H1 (cell line): Measurements from ENCODE around the gene POLR1H. TPM values are rescaled to one million over a fixed set of nuclear protein-coding genes. Genes with fewer than 3 reads are reported as not detected.

Experiments
- CTCF ChIA-PET: fragments of 300-600 bp; sonication (Branson Sonifier 250); formaldehyde crosslinking; loops from one replicate; lab custom pipeline; 2021; ENCODE audit not compliant: partially characterized antibody; lab: Charles Lee
- POLR2A ChIA-PET: fragments of 300-600 bp; sonication (Branson Sonifier 250); formaldehyde crosslinking; loops from one replicate; lab custom pipeline; 2021; ENCODE audit warnings: inconsistent platforms; ENCODE audit not compliant: partially characterized antibody; lab: Charles Lee
- DNase-seq, 2 experiments: peaks; one replicate each; pipeline versions ENCODE4 v3.0.0 to v3.0.0-alpha.2; 2010 to 2022; ENCODE audit warnings: low spot score in 2 of 2, low read depth in 1 of 2, mixed read lengths in 1 of 2
- FAIRE-seq: peaks from 2 replicates; lab custom pipeline; 2011; peaks lifted over from hg19 to GRCh38; lab: Jason Lieb, UNC
- H2AFZ ChIP-seq: 2 replicates; pipeline ENCODE4 v1.8.1; 2012; ENCODE audit warnings: low read length, inconsistent platforms
- H2AK5ac ChIP-seq: 2 replicates; pipeline ENCODE4 v1.6.1; 2013; ENCODE audit warnings: low read depth, low read length
- H2BK120ac ChIP-seq: replicated peaks from 2 replicates; pipeline ENCODE3; 2013; ENCODE audit warnings: low read depth, low read length, inconsistent platforms
- H2BK12ac ChIP-seq: 2 replicates; pipeline ENCODE4 v1.6.1; 2013; ENCODE audit warnings: low read depth, low read length
- H2BK15ac ChIP-seq: 2 replicates; pipeline ENCODE4 v1.6.1; 2013; ENCODE audit warnings: low read length
- H2BK20ac ChIP-seq: 2 replicates; pipeline ENCODE4 v1.6.1; 2013; ENCODE audit warnings: low read length
- H2BK5ac ChIP-seq: 2 replicates; pipeline ENCODE4 v1.6.1; 2013; ENCODE audit warnings: low read depth, low read length
- H3K14ac ChIP-seq: 2 replicates; pipeline ENCODE4 v1.6.1; 2013; ENCODE audit warnings: inconsistent platforms; ENCODE audit not compliant: insufficient read length
- H3K18ac ChIP-seq: 2 replicates; pipeline ENCODE4 v1.6.1; 2013; ENCODE audit warnings: low read length; ENCODE audit errors: extremely low read depth
- H3K23ac ChIP-seq: 2 replicates; pipeline ENCODE4 v1.6.1; 2013; ENCODE audit warnings: inconsistent platforms; ENCODE audit not compliant: insufficient read length
- H3K23me2 ChIP-seq: 2 replicates; pipeline ENCODE4 v1.6.1; 2013; ENCODE audit warnings: low read depth, low read length
- H3K27ac ChIP-seq: 2 replicates; pipeline ENCODE4 v1.6.1; 2011; ENCODE audit warnings: low read depth, low read length, inconsistent platforms
- H3K27me3 ChIP-seq, 4 experiments: replicated peaks in 1 of 4; 1 replicate in 1 of 4; 2 replicates in 3 of 4; pipeline versions ENCODE4 v1.6.1 to v1.8.1; 2011 to 2013; ENCODE audit warnings: low read length in 3 of 4, mild to moderate bottlenecking in 3 of 4, inconsistent platforms in 2 of 4, mixed read lengths in 2 of 4, moderate library complexity in 1 of 4; ENCODE audit not compliant: control insufficient read depth in 3 of 4, insufficient read depth in 3 of 4; ENCODE audit errors: extremely low read depth in 1 of 4
- H3K36me3 ChIP-seq, 4 experiments: 2 replicates each; pipeline versions ENCODE4 v1.6.1 to v1.8.1; 2011 to 2013; ENCODE audit warnings: mild to moderate bottlenecking in 4 of 4, low read length in 3 of 4, moderate library complexity in 2 of 4, control low read depth in 1 of 4, inconsistent platforms in 1 of 4; ENCODE audit not compliant: insufficient read depth in 4 of 4, control insufficient read depth in 2 of 4
- H3K4ac ChIP-seq: replicated peaks from 2 replicates; pipeline ENCODE3; 2013; ENCODE audit warnings: low read length, low read depth, mixed read lengths, inconsistent platforms; ENCODE audit not compliant: insufficient read length
- H3K4me1 ChIP-seq, 4 experiments: replicated peaks in 1 of 4; 1 replicate in 1 of 4; 2 replicates in 3 of 4; pipeline versions ENCODE4 v1.6.1 to v1.8.1; 2011 to 2013; ENCODE audit warnings: low read length in 3 of 4, inconsistent platforms in 2 of 4, mixed read lengths in 1 of 4; ENCODE audit not compliant: insufficient read depth in 4 of 4, control insufficient read depth in 3 of 4
- H3K4me2 ChIP-seq, 2 experiments: 2 replicates each; pipeline versions ENCODE4 v1.6.1 to v1.8.1; 2011 to 2013; ENCODE audit warnings: low read depth in 2 of 2, low read length in 2 of 2, control low read depth in 1 of 2, inconsistent platforms in 1 of 2, mild to moderate bottlenecking in 1 of 2; ENCODE audit not compliant: insufficient read depth in 1 of 2
- H3K4me3 ChIP-seq, 4 experiments: fragments of 200-600, 300-600 bp in 1 of 4; sonication (generic), shearing (Covaris generic), sonication (Bioruptor Twin) in 1 of 4; 2 replicates each; pipeline versions ENCODE4 v1.5.1 to v1.8.1; 2011 to 2016; ENCODE audit warnings: low read length in 4 of 4, low read depth in 3 of 4, control low read depth in 2 of 4, inconsistent platforms in 2 of 4, mild to moderate bottlenecking in 2 of 4, mixed read lengths in 1 of 4, moderate library complexity in 1 of 4; ENCODE audit not compliant: insufficient read depth in 2 of 4; ENCODE audit errors: extremely low read depth in 1 of 4
- H3K56ac ChIP-seq: replicated peaks from 2 replicates; pipeline ENCODE3; 2013; ENCODE audit warnings: low read depth, mild to moderate bottlenecking, mixed read lengths, low read length, inconsistent platforms; ENCODE audit not compliant: insufficient read length
- H3K79me1 ChIP-seq: 2 replicates; pipeline ENCODE4 v1.6.1; 2013; ENCODE audit warnings: low read depth, low read length, control low read depth
- H3K79me2 ChIP-seq, 2 experiments: 2 replicates each; pipeline versions ENCODE4 v1.6.1 to v1.8.1; 2012 to 2013; ENCODE audit warnings: low read length in 2 of 2, mild to moderate bottlenecking in 2 of 2, inconsistent platforms in 1 of 2; ENCODE audit not compliant: insufficient read depth in 2 of 2, control insufficient read depth in 1 of 2
- H3K9ac ChIP-seq, 4 experiments: replicated peaks in 1 of 4; 1 replicate in 1 of 4; 2 replicates in 3 of 4; pipeline versions ENCODE4 v1.6.1 to v1.8.1; 2011 to 2013; ENCODE audit warnings: low read depth in 3 of 4, low read length in 3 of 4, control low read depth in 2 of 4, mild to moderate bottlenecking in 2 of 4, moderate library complexity in 2 of 4, inconsistent platforms in 1 of 4; ENCODE audit errors: extremely low read depth in 1 of 4
- H3K9me3 ChIP-seq, 2 experiments: 2 replicates each; pipeline versions ENCODE4 v1.6.1 to v1.8.1; 2012 to 2013; ENCODE audit warnings: mild to moderate bottlenecking in 2 of 2, moderate library complexity in 2 of 2, control low read depth in 1 of 2, inconsistent platforms in 1 of 2, low read depth in 1 of 2, low read length in 1 of 2, mixed read lengths in 1 of 2; ENCODE audit not compliant: insufficient read depth in 2 of 2
- H4K20me1 ChIP-seq, 2 experiments: replicated peaks in 1 of 2; 2 replicates each; pipeline versions ENCODE3 to v1.8.1; 2011 to 2013; ENCODE audit warnings: inconsistent platforms in 2 of 2, low read length in 2 of 2, mild to moderate bottlenecking in 1 of 2; ENCODE audit not compliant: insufficient read depth in 2 of 2, control insufficient read depth in 1 of 2
- H4K5ac ChIP-seq: 2 replicates; pipeline ENCODE4 v1.6.1; 2013; ENCODE audit warnings: low read length, low read depth, mixed read lengths, inconsistent platforms; ENCODE audit not compliant: insufficient read length
- H4K8ac ChIP-seq: 2 replicates; pipeline ENCODE4 v1.8.0; 2013; ENCODE audit warnings: mild to moderate bottlenecking, moderate library complexity, low read length, inconsistent platforms; ENCODE audit not compliant: insufficient read depth; ENCODE audit errors: extremely low read depth
- H4K91ac ChIP-seq: replicated peaks from 2 replicates; pipeline ENCODE3; 2013; ENCODE audit warnings: low read length, mixed read lengths, inconsistent platforms; ENCODE audit not compliant: insufficient read length
- ASH2L ChIP-seq: fragments of 200-600, 300-600 bp; sonication (generic); IDR thresholded peaks from one replicate; pipeline ENCODE4 v1.7.1; 2017; ENCODE audit warnings: low read length
- BACH1 ChIP-seq: IDR thresholded peaks from 2 replicates; pipeline ENCODE4 v1.6.1; 2012; ENCODE audit warnings: low read length, improper control_type of control experiment
- BCL11A ChIP-seq, 2 experiments: IDR thresholded peaks; one replicate each; pipeline ENCODE4 v1.6.1; 2011; ENCODE audit warnings: low read depth in 2 of 2, low read length in 2 of 2, mild to moderate bottlenecking in 2 of 2
- CEBPB ChIP-seq: IDR thresholded peaks from 2 replicates; pipeline ENCODE4 v1.6.1; 2012; ENCODE audit warnings: low read depth, low read length
- CHD1 ChIP-seq: IDR thresholded peaks from 2 replicates; pipeline ENCODE4 v1.6.1; 2012; ENCODE audit warnings: low read depth, low read length, improper control_type of control experiment
- CHD2 ChIP-seq: IDR thresholded peaks from 2 replicates; pipeline ENCODE4 v1.6.1; 2012; ENCODE audit warnings: low read length, improper control_type of control experiment
- EP300 ChIP-seq, 2 experiments: IDR thresholded peaks; 1 replicate in 1 of 2; 2 replicates in 1 of 2; pipeline ENCODE4 v1.6.1; 2011 to 2012; ENCODE audit warnings: low read depth in 2 of 2, low read length in 2 of 2, mild to moderate bottlenecking in 2 of 2, borderline replicate concordance in 1 of 2, inconsistent platforms in 1 of 2, moderate library complexity in 1 of 2
- FOSL1 ChIP-seq: IDR thresholded peaks from 2 replicates; pipeline ENCODE4 v1.6.1; 2011; ENCODE audit warnings: mild to moderate bottlenecking, low read depth, low read length, moderate library complexity; ENCODE audit not compliant: insufficient read depth
- KDM1A ChIP-seq: fragments of 200-600, 300-600 bp; sonication (generic); IDR thresholded peaks from 2 replicates; pipeline ENCODE4 v1.7.1; 2016; ENCODE audit warnings: mild to moderate bottlenecking, low read length, borderline replicate concordance
- NRF1 ChIP-seq: IDR thresholded peaks from 2 replicates; pipeline ENCODE4 v1.6.1; 2011; ENCODE audit warnings: mild to moderate bottlenecking, low read depth, low read length, improper control_type of control experiment
- POLR2AphosphoS5 ChIP-seq: IDR thresholded peaks from 2 replicates; pipeline ENCODE4 v1.6.1; 2011; ENCODE audit warnings: low read depth, low read length
- RNF2 ChIP-seq: fragments of 200-900, 300-1000 bp; sonication (generic); IDR thresholded peaks from 2 replicates; pipeline ENCODE4 v1.7.1; 2016; ENCODE audit warnings: borderline replicate concordance, low read depth, mild to moderate bottlenecking, antibody characterized with exemption, low read length; ENCODE audit not compliant: poor library complexity, severe bottlenecking; ENCODE audit errors: missing control alignments
- SIX5 ChIP-seq: IDR thresholded peaks from 2 replicates; pipeline ENCODE4 v1.6.1; 2011; ENCODE audit warnings: mild to moderate bottlenecking, low read depth, low read length
- SP1 ChIP-seq: IDR thresholded peaks from 2 replicates; pipeline ENCODE4 v1.6.1; 2011; ENCODE audit warnings: low read depth, low read length
- SP2 ChIP-seq: IDR thresholded peaks from 2 replicates; pipeline ENCODE4 v1.6.1; 2012; ENCODE audit warnings: mild to moderate bottlenecking, low read length, inconsistent platforms
- YY1 ChIP-seq: IDR thresholded peaks from 2 replicates; pipeline ENCODE4 v1.6.1; 2011; ENCODE audit warnings: low read depth, mild to moderate bottlenecking, low read length
- WGBS, 2 experiments: shearing (Covaris generic) in 1 of 2; methylation state at CpG; one replicate each; pipeline versions ENCODE4 v1.1.6 to v1.1.7; 2013 to 2015; ENCODE audit warnings: low lambda C conversion rate in 2 of 2, mixed read lengths in 2 of 2, inconsistent platforms in 1 of 2, low coverage in 1 of 2, missing lambda C conversion rate in 1 of 2; ENCODE audit not compliant: insufficient replicate concordance in 2 of 2, insufficient coverage in 1 of 2, insufficient read length in 1 of 2; ENCODE audit errors: extremely low coverage in 1 of 2, missing lambda C conversion rate in 1 of 2; 5-methylcytosine and 5-hydroxymethylcytosine counted together
- polyA plus RNA-seq, 7 experiments: library from polyadenylated mRNA; depleted of rRNA in 3 of 7; stranded (reverse) in 5 of 7; unstranded in 2 of 7; fragments of >200 nt in 5 of 7; fragments of 200-250 nt in 2 of 7; gene quantifications; 1 replicate in 5 of 7; 2 replicates in 1 of 7; 4 replicates in 1 of 7; pipeline versions ENCODE4 v1.2.1 to v1.2.3, GENCODE V29; 2011 to 2013; ENCODE audit warnings: missing spikeins in 2 of 7, mixed read lengths in 2 of 7
- total RNA-seq: library from RNA; stranded (reverse); fragmentation: NEBNext Ultra II Directional; extraction: Animal tissue kit (Norgen Biotek cat#: 25700); gene quantifications from 2 replicates; pipeline ENCODE4 v1.2.1, GENCODE V29; 2021

The POLR1H gene
- total and polyA plus RNA-seq, 2 of the 8 experiments (the other 6 are each of a cell fraction or from before 2014, with no cell fraction given), result 31.5 to 82.2 TPM

DNA sequence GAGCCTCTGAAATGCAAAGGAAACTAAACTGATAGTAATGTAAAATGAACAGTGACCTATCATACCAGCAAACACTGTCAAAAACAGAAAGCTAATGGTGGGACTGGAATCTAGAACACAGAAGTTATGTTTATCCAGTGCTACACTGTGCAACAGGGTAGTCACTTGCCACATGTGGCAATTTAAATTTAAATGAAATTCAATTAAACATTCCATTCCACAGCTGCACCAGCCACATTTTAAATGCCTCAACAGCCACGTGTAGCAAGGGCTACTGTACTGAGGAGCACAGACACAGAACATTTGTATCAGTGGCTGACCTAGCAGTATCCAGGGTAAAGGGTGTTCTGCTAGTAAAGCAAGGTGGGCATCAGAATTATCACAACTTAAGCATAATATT lies 5.6 kb upstream of the POLR1H start:
- no peak overlapping the region for H2BK5ac ChIP-seq
- peaks cover 0 to 4% (median under 1%) of the 10 kb centered on the region in 4 experiments; a peak in 3 of 8 replicates for H3K36me3 ChIP-seq
- peaks cover 0 to 8% of the 10 kb centered on the region in 2 experiments; a peak in 2 of 4 replicates for H3K79me2 ChIP-seq
- H4K20me1 ChIP-seq, result no peaks in the 10 kb centered on the region
- H3K79me1 ChIP-seq, result no peaks in the 10 kb centered on the region
- H4K8ac ChIP-seq, result no peak overlapping the region
- H3K18ac ChIP-seq, result no peak overlapping the region
- no peaks in the 10 kb centered on the region for H3K27me3 ChIP-seq
- no peak overlapping the region for H3K14ac ChIP-seq
- H3K4ac ChIP-seq, result no peak overlapping the region
- DNase-seq, result no peak
- H3K9ac ChIP-seq, result no peak overlapping the region
- H3K23ac ChIP-seq, result no peak overlapping the region
- peaks cover 5% of the 10 kb centered on the region; the same call in 1 of the 2 replicates for H3K23me2 ChIP-seq
- no peak overlapping the region for H2AFZ ChIP-seq
- no peak overlapping the region for H2BK12ac ChIP-seq
- H2BK120ac ChIP-seq, result no peak overlapping the region
- H3K4me2 ChIP-seq, result no peak overlapping the region
- no peak overlapping the region for H4K91ac ChIP-seq
- peaks cover 0 to 4% (median 2%) of the 10 kb centered on the region in 4 experiments; a peak in 3 of 7 replicates for H3K4me1 ChIP-seq
- no peak for FAIRE-seq
- no peak overlapping the region for H4K5ac ChIP-seq
- H2BK15ac ChIP-seq, result no peak overlapping the region
- WGBS, 2 experiments, result 60% methylated on average over 1 of the region's 1 CpG; no CpG with 5 or more reads in 1 of the 2 experiments
- H2AK5ac ChIP-seq, result no peak overlapping the region
- H2BK20ac ChIP-seq, result no peak overlapping the region
- no peak overlapping the region for H3K4me3 ChIP-seq
- ChIA-PET CTCF (interaction anchor here (2.0 kb wide), 1 partner anchor 18 kb away, joined by 7 read pairs; no protein-coding TSS in a partner anchor), POLR2A (no interaction called here)
- no peak overlapping the region for H3K27ac ChIP-seq
- H3K56ac ChIP-seq, result no peak overlapping the region
- no peaks in the 10 kb centered on the region for H3K9me3 ChIP-seq
- no peak for TF ChIP-seq NRF1
- no peak for TF ChIP-seq YY1
- TF ChIP-seq SP2, result no peak
- TF ChIP-seq CHD2, result no peak
- no peak for TF ChIP-seq POLR2AphosphoS5
- no peak for TF ChIP-seq CEBPB
- TF ChIP-seq BACH1, result no peak
- TF ChIP-seq EP300 (IDR thresholded peaks at IDR 0.05; ENCODE audit: borderline replicate concordance in 1 of 2, low read depth in 2 of 2, low read length in 2 of 2), result no peak
- no peak for TF ChIP-seq SP1
- no peak for TF ChIP-seq KDM1A
- TF ChIP-seq CHD1, result no peak
- no peak for TF ChIP-seq RNF2
- TF ChIP-seq BCL11A (IDR thresholded peaks at IDR 0.05; ENCODE audit: low read depth in 2 of 2, low read length in 2 of 2), result no peak
- TF ChIP-seq SIX5, result no peak
- no peak for TF ChIP-seq FOSL1
- TF ChIP-seq ASH2L, result no peak
